ENCODE data around the gene CLEC4E. TPM values are rescaled to one million over a fixed set of nuclear protein-coding genes. Genes with fewer than 3 reads are reported as not detected.

The CLEC4E gene
- total RNA-seq = 1.5 TPM

DNA sequence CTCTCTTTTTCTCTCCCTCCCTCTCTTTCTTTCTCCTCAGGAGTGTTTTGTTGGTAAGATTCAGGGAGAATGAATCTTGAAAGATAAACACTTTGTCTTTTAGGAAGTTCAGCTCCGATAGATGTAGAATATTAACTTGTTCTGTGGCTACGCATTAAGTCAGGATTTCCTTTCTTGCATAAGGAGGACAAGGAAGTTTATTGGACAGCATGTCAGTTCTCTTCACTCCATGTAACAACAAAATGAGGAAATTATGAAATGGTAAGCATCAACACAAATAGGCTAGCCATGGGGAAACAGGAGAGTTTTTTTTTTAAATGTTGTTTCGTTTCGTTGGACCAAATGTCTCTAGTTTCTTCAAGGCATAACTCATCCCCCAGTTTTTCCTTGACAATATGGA lies at the start of gene CLEC4E:
CLEC4E (minus strand) TSS at position 75 of the 400 bp plus-strand sequence. CDS start 108 bp downstream, outside the sequence.

DNA sequence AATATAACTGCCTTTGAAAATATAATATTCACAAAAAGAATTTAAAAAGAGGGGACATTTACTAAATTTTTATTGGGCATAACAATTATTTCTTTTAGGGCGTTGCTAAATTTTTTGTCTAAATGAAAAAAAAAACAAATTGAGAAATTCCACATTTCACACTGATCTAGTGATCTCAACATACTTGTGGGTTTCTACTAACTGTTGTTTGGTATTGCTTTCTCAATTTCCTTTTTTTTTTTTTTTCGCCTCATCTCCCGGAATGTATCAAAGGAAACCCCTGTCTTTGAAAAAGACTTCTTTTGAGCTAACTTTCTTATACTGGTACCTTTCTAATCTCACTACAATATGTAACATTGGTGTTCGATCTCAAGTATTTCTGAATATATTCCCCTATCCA lies 27.4 kb downstream of the CLEC4E start, which contains the start of gene CLEC4D:
CLEC4D (plus strand) TSS at position 248 of the 400 bp plus-strand sequence. CDS start 230 bp downstream, outside the sequence.

Small RNA genes lying within 50 kb of the gene (small RNA-seq; reads per million reads assigned to genes)
- gene RNU6-275P (ENCODE audit: low replicate concordance) = not detected

Other genes starting within 250 kb of the CLEC4E start
- 0.12 TPM for gene CLEC6A, start 84.9 kb downstream of the CLEC4E start, total RNA-seq
- 1.8 TPM for gene CLEC4D, start 27.4 kb downstream of the CLEC4E start, total RNA-seq
- 0.23 TPM for gene AICDA, start 72.0 kb upstream of the CLEC4E start, total RNA-seq
- gene MFAP5, start 121.9 kb upstream of the CLEC4E start, total RNA-seq = 42.2 TPM
- gene RIMKLB, start 157.1 kb upstream of the CLEC4E start, total RNA-seq = 69.1 TPM